ENCODE results near the gene OAT. TPM values are rescaled to one million over a fixed set of nuclear protein-coding genes. Genes with fewer than 3 reads are reported as not detected.

OAT gene
- total and polyA plus RNA-seq, 2 of the 4 experiments (the other 2 are of a cell fraction) = 110 to 152 TPM

- no peak overlapping the region for H2BK5ac ChIP-seq (ENCODE audit: low read depth, low read length, poor library complexity, severe bottlenecking)
- H2BK20ac ChIP-seq (ENCODE audit: low read depth, low read length) = no peak overlapping the region
- H3K4me1 ChIP-seq (ENCODE audit: control insufficient read depth, insufficient read depth, low read length) = no peaks in the 10 kb centered on the region
- no peak overlapping the region for H3K4me3 ChIP-seq (ENCODE audit: insufficient read depth, low read depth, low read length)
- H3K9me3 ChIP-seq (ENCODE audit: control insufficient read depth, insufficient read depth, low read length) = no peaks in the 10 kb centered on the region
- no peak overlapping the region for H4K5ac ChIP-seq (ENCODE audit: low read depth, low read length)
- in situ Hi-C loops (cut with MboI; ENCODE audit: low sequenced_read_pairs) (no loop called here), dilution Hi-C loops (cut with HindIII; ENCODE audit: low sequenced_read_pairs, unreplicated experiment) (no loop called here), intact Hi-C loops (cut with micrococcal nuclease) (no loop called here)
- no peak overlapping the region for H4K8ac ChIP-seq (ENCODE audit: low read depth in 2 of 2, low read length in 2 of 2)
- TF ChIP-seq RCOR1 (IDR thresholded peaks at IDR 0.05; ENCODE audit: insufficient replicate concordance, low read length) = no peak
- TF ChIP-seq CTCF (conservative IDR thresholded peaks at IDR 0.05; ENCODE audit: low read depth, low read length) = no peak
- no peak for TF ChIP-seq CHD1 (IDR thresholded peaks at IDR 0.05; ENCODE audit: low read depth, low read length)
- H3K79me1 ChIP-seq (ENCODE audit: low read depth in 1 of 2, low read length in 2 of 2) = no peaks in the 10 kb centered on the region
- WGBS, 2 experiments (ENCODE audit: extremely low coverage in 2 of 2, insufficient read length in 1 of 2) = 96% methylated on average over 3 of the region's 5 CpGs; no CpG with 5 or more reads in 1 of the 2 experiments
- CTCF ChIA-PET = no interaction called here
- H3K9me1 ChIP-seq (ENCODE audit: insufficient read depth, low read length) = 0 out of 2 replicates have a peak, but pooled peaks cover 3% of the 10 kb centered on the region
- H3K56ac ChIP-seq (ENCODE audit: extremely low read depth, insufficient read depth, low read length) = no peak overlapping the region
- no peak overlapping the region for H3K9ac ChIP-seq (ENCODE audit: low read depth, low read length)
- no peaks in the 10 kb centered on the region for H4K20me1 ChIP-seq (ENCODE audit: insufficient read depth, low read length)
- BruUV-seq (replicated peaks) = no TSS peak
- DNase-seq (no peak), ATAC-seq (ENCODE audit: low read depth) (no peak)
- no peak overlapping the region for H3K27ac ChIP-seq (ENCODE audit: insufficient read depth, low read length)
- H3K36me3 ChIP-seq (ENCODE audit: control insufficient read depth, insufficient read depth, low read length) = peaks cover 38% of the 10 kb centered on the region
- H3K4me2 ChIP-seq (ENCODE audit: low read depth, low read length) = no peak overlapping the region
- no peak overlapping the region for H3K14ac ChIP-seq (replicated peaks; ENCODE audit: low read depth, low read length)
- no peak overlapping the region for H3K18ac ChIP-seq (ENCODE audit: low read depth, low read length)
- no peak overlapping the region for H3K23ac ChIP-seq (ENCODE audit: low read depth, low read length)
- POLR2A ChIA-PET (ENCODE audit: unreplicated experiment) = no interaction called here
- no peak overlapping the region for H2AK5ac ChIP-seq (ENCODE audit: low read depth, low read length)
- H3K27me3 ChIP-seq (ENCODE audit: control insufficient read depth, insufficient read depth, low read length) = no peaks in the 10 kb centered on the region
- no peak overlapping the region for H2BK15ac ChIP-seq (ENCODE audit: low read depth, low read length)
- no peak overlapping the region for H2AFZ ChIP-seq (replicated peaks; ENCODE audit: low read length, poor library complexity)
- H3K4ac ChIP-seq (ENCODE audit: low read depth, low read length) = no peak overlapping the region
- H2AK9ac ChIP-seq (replicated peaks; ENCODE audit: low read depth, low read length, poor library complexity) = no peak overlapping the region
- no peak overlapping the region for H4K91ac ChIP-seq (ENCODE audit: insufficient read depth, low read depth, low read length)
- H2BK120ac ChIP-seq (ENCODE audit: low read depth, low read length) = no peak overlapping the region
Observed at GRCh38 chr10:124401633-124402032, 17.1 kb downstream of the OAT start.
